K562 (cell line): ENCODE data around the gene SPOCD1. TPM values are rescaled to one million over a fixed set of nuclear protein-coding genes. Genes with fewer than 3 reads are reported as not detected.

Experiments used
- BDP1 ChIP-seq: IDR thresholded peaks from 3 replicates; pipeline ENCODE4 v1.6.1; 2011; ENCODE audit not compliant: insufficient read length, insufficient read depth
- CHD1 ChIP-seq: fragments of 200-600 bp; sonication (generic); IDR thresholded peaks from one replicate; pipeline ENCODE4 v1.6.1; 2012; ENCODE audit warnings: mild to moderate bottlenecking, moderate library complexity, low read length, inconsistent platforms
- E2F3 ChIP-seq: fragments of 250-450 bp; sonication (Bioruptor Pico); IDR thresholded peaks from 2 replicates; pipeline ENCODE4 v1.4.0; 2020; ENCODE audit warnings: mild to moderate bottlenecking
- GATAD2B ChIP-seq: fragments of 450-650 bp; IDR thresholded peaks from 2 replicates; pipeline ENCODE4 v1.6.1; 2017; ENCODE audit warnings: mild to moderate bottlenecking, borderline replicate concordance
- JUNB ChIP-seq: fragments of 450-650 bp; formaldehyde crosslinking; conservative IDR thresholded peaks from 2 replicates; pipeline ENCODE4 v1.4.0; 2020; ENCODE audit warnings: mild to moderate bottlenecking
- MEIS2 ChIP-seq: fragments of 450-650 bp; IDR thresholded peaks from 2 replicates; pipeline ENCODE4 v1.6.1; 2014; ENCODE audit warnings: mild to moderate bottlenecking; ENCODE audit not compliant: partially characterized antibody
- NUFIP1 ChIP-seq: fragments of 450-650 bp; IDR thresholded peaks from 2 replicates; pipeline ENCODE4 v1.6.1; 2018; ENCODE audit not compliant: partially characterized antibody
- SP1 ChIP-seq: sonication (generic); formaldehyde crosslinking; IDR thresholded peaks from 2 replicates; pipeline ENCODE4 v1.8.1; 2022; ENCODE audit warnings: mild to moderate bottlenecking, missing genetic modification reagents
- STAT5B ChIP-seq: fragments of 250-450 bp; sonication (Bioruptor Pico); IDR thresholded peaks from 2 replicates; pipeline ENCODE4 v1.8.0; 2021; ENCODE audit warnings: mild to moderate bottlenecking, inconsistent platforms
- ZNF12 ChIP-seq: sonication (generic); formaldehyde crosslinking; IDR thresholded peaks from 2 replicates; pipeline ENCODE4 v1.4.0; 2020; ENCODE audit warnings: mild to moderate bottlenecking, missing genetic modification reagents
- ZNF77 ChIP-seq: fragments of 250-450 bp; sonication (Bioruptor Pico); IDR thresholded peaks from 2 replicates; pipeline ENCODE4 v1.5.0; 2020
- ZSCAN29 ChIP-seq: fragments of 450-650 bp; IDR thresholded peaks from 2 replicates; pipeline ENCODE4 v1.6.1; 2017
- polyA plus RNA-seq, 8 experiments: library from polyadenylated mRNA; depleted of rRNA in 4 of 8; stranded (reverse) in 5 of 8; unstranded in 3 of 8; fragments of >200 nt; fragmentation: Nextera tagmentation in 2 of 8; fragmentation: Illumina TruSeq in 1 of 8; extraction: Ambion mirVana in 2 of 8; extraction: Trizol in 1 of 8; gene quantifications; 2 replicates each; pipeline versions ENCODE4 v1.2.1 to v1.2.3, GENCODE V29; 2011 to 2014; ENCODE audit warnings: inconsistent platforms in 1 of 8, missing spikeins in 1 of 8
- total RNA-seq, 7 experiments: library from RNA; depleted of rRNA in 6 of 7; stranded (reverse); fragments of >200 nt in 6 of 7; fragmentation: Illumina TruSeq in 2 of 7; extraction: Trizol in 2 of 7; gene quantifications; 2 replicates each; pipeline versions ENCODE4 v1.2.1 to v1.2.3, GENCODE V29; 2011 to 2021; ENCODE audit warnings: low replicate concordance in 1 of 7
- TF ChIP-seq, protein P1 (sequence below), 2 experiments: fragments of 450-650 bp in 1 of 2; sonication (generic) in 1 of 2; formaldehyde crosslinking in 1 of 2; IDR thresholded peaks; 2 replicates each; pipeline versions ENCODE4 v1.7.1 to v1.9.0; 2016 to 2022; ENCODE audit warnings: inconsistent platforms in 1 of 2, mild to moderate bottlenecking in 1 of 2, missing genetic modification reagents in 1 of 2
- TF ChIP-seq, protein P2 (sequence below): fragments of 250-450 bp; sonication (Bioruptor Pico); IDR thresholded peaks from 2 replicates; pipeline ENCODE4 v1.4.0; 2020; ENCODE audit warnings: mild to moderate bottlenecking, moderate library complexity
- TF ChIP-seq, protein P3 (sequence below): sonication (generic); IDR thresholded peaks from 2 replicates; pipeline ENCODE4 v1.6.1; 2016

Gene SPOCD1
- total and polyA plus RNA-seq, 9 of the 15 experiments (the other 6 are each of a cell fraction or from before 2014, with no cell fraction given): 0.03 to 0.71 (median 0.26) TPM; not detected in 1

DNA sequence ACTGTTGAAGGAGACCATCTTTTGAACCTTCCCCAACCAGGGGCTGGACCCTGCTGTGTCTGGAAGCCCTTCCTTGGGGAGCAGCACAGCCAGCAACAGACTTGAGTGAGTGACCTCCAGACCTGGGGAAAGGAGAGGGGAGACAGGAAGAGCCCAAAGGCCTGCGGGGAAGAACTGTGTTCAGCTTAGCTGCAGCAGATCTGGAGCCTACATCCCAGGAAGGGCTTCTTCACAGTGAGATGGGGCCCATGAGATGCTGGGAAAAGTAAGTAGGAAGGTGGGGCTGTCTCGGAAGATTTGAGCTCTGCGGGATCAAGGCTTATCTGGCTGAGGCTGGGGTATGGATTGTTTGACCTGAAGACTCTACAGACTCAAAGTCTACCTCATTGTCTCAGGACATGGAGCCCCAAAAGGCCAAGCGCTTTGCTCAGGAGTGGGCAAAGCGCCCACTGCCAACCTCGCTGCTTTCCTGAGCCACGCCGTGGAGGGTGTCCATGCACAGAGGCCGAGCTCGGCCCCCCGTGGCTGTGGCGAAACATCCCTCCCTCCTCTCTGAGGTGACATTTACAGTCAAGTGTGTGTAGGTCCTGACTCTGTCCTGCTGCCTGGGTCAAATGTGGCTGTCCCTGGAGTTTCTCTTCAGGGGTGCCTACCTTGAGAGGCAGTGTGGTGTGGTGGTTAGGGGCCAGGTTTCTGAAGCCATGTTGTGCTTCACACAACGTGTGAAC, 24.5 kb downstream of the SPOCD1 start (continued):
- TF ChIP-seq, protein P1, sequence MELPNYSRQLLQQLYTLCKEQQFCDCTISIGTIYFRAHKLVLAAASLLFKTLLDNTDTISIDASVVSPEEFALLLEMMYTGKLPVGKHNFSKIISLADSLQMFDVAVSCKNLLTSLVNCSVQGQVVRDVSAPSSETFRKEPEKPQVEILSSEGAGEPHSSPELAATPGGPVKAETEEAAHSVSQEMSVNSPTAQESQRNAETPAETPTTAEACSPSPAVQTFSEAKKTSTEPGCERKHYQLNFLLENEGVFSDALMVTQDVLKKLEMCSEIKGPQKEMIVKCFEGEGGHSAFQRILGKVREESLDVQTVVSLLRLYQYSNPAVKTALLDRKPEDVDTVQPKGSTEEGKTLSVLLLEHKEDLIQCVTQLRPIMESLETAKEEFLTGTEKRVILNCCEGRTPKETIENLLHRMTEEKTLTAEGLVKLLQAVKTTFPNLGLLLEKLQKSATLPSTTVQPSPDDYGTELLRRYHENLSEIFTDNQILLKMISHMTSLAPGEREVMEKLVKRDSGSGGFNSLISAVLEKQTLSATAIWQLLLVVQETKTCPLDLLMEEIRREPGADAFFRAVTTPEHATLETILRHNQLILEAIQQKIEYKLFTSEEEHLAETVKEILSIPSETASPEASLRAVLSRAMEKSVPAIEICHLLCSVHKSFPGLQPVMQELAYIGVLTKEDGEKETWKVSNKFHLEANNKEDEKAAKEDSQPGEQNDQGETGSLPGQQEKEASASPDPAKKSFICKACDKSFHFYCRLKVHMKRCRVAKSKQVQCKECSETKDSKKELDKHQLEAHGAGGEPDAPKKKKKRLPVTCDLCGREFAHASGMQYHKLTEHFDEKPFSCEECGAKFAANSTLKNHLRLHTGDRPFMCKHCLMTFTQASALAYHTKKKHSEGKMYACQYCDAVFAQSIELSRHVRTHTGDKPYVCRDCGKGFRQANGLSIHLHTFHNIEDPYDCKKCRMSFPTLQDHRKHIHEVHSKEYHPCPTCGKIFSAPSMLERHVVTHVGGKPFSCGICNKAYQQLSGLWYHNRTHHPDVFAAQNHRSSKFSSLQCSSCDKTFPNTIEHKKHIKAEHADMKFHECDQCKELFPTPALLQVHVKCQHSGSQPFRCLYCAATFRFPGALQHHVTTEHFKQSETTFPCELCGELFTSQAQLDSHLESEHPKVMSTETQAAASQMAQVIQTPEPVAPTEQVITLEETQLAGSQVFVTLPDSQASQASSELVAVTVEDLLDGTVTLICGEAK (IDR thresholded peaks at IDR 0.05): no peak
- TF ChIP-seq, protein P1 (CRISPR knock-in tag; IDR thresholded peaks at IDR 0.05): no peak
- TF ChIP-seq STAT5B (CRISPR knock-in tag) (no peak), ZNF12 (no peak), CHD1 (no peak), ZSCAN29 (no peak), JUNB (CRISPR knock-in tag) (no peak), MEIS2 (no peak), NUFIP1 (no peak), ZNF77 (CRISPR knock-in tag) (no peak), GATAD2B (no peak), SP1 (no peak), E2F3 (CRISPR knock-in tag) (no peak), BDP1 (no peak)
- TF ChIP-seq, protein P2, sequence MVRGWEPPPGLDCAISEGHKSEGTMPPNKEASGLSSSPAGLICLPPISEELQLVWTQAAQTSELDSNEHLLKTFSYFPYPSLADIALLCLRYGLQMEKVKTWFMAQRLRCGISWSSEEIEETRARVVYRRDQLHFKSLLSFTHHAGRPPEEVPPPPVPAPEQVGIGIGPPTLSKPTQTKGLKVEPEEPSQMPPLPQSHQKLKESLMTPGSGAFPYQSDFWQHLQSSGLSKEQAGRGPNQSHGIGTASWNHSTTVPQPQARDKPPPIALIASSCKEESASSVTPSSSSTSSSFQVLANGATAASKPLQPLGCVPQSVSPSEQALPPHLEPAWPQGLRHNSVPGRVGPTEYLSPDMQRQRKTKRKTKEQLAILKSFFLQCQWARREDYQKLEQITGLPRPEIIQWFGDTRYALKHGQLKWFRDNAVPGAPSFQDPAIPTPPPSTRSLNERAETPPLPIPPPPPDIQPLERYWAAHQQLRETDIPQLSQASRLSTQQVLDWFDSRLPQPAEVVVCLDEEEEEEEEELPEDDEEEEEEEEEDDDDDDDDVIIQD: no peak
- TF ChIP-seq, protein P3, sequence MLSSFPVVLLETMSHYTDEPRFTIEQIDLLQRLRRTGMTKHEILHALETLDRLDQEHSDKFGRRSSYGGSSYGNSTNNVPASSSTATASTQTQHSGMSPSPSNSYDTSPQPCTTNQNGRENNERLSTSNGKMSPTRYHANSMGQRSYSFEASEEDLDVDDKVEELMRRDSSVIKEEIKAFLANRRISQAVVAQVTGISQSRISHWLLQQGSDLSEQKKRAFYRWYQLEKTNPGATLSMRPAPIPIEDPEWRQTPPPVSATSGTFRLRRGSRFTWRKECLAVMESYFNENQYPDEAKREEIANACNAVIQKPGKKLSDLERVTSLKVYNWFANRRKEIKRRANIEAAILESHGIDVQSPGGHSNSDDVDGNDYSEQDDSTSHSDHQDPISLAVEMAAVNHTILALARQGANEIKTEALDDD: no peak
